HG03521 (cell line): ENCODE data around the gene IL18.
"Not testable (repeated sequence)": the region's sequence is repeated elsewhere in the genome, so short reads cannot be mapped to it uniquely, and the experiment has no call there.

Experiments used
- ATAC-seq: cut with Tn5 transposase; IDR thresholded peaks from one replicate; pipeline ENCODE4 v1.9.1; 2021; ENCODE audit warnings: mild to moderate bottlenecking, moderate library complexity; ENCODE audit not compliant: unreplicated experiment

IL18 gene

DNA sequence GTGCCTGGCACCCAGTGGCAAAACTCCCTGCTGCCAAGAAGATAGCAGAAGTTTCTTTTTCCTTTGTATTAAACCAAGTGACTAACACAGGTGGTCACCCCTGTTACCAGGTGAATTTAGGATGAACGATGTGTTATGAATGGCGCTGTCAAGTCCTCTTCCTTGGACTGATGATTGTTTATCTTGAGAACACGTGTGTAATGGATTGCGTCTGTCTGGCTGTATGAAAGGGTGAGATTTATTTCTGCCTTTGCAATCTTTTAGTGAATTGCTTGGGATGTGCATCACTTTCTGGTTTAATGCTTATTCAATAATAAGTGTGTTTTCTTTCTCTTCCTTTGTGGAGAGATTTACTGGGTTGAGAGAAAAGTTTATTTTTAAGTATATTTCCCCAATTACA lies 40.8 kb downstream of the IL18 start:
- no peak for ATAC-seq

DNA sequence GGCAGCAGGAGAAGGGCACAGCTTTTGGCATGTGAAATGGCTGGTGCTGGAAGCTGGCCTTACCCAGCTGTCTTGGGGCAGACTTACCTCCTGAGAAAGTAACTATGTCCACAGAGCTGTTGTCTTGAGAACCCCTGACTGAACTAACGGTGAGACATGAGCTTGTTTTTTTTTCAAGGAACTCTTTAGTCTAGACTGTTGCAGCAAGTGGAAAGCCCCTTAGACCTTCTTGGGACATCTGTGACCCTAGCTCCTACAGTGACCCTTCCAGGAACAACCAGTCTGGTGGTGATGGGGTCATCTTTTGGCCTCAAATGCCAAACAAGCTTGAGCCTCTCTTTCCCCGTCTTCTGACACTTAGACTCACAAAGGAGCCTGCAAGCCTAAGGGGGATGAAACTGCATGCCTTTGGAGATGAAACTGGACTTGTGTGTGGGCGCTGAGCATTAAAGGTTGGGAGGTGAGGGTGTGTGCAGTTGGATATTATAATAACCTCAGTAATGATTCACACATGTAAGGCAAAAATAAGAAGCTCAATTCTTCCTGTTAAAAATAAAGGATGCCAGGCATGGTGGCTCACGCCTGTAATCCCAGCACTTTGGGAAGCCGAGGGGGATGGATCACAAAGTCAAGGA lies 41.8 kb downstream of the IL18 start:
- no peak for ATAC-seq

DNA sequence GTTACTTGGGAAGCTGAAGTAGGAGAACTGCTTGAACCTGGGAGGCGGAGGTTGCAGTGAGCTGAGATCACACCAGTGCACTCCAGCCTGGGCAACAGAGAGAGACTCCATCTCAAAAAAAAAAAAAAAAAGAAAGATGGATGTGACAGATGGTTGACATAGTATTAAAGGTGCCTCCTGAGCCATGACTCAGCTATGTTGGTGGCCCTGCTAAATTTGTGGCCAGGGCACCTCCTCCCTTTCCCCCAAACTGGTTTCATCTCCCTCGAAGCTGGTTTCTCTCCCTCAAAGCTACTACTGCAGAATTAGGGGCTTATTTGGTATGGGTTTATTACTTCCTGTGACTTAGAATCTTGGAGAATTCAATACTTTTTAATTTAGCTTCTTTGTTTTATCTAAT lies 45.7 kb downstream of the IL18 start:
- no peak for ATAC-seq

DNA sequence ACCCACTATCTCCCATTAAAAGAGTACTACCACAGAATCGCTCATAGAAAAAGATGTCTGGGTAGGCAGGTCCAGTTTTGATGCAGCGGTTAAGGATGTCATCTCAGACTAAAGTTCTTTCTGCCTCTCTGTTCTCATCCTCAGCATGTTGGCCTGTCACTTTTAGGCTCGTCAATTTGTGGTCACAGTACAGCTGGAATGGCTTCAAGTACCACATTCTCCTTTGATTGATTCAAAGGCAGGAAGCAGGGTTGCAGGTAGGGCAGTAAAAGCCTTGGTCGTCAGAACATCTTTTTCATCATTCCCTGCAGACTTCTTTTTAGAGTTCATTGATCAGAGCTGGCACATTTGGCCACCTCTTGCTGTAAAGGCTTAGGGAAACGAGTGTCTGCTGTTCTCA lies 48.5 kb downstream of the IL18 start:
- no peak for ATAC-seq

DNA sequence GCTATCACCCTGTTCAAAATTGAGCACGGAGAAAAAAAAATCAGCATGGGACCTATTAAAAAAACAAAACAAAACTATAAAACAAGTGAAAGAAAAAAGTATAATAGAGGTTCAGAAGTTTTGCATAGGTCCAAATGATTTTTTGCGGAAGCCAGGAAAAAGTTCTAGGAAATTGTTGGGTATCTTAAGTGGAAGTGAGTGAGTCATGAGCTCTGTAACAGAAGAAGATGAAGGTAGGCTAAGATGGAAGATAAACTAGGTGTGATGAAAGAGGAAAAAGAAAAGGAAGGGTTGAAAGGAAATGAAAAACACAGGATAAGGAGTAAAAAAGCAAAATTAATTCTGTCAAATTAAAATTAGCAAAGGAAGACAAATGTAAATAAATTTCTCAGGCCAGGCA lies 49.4 kb downstream of the IL18 start:
- ATAC-seq = no peak

DNA sequence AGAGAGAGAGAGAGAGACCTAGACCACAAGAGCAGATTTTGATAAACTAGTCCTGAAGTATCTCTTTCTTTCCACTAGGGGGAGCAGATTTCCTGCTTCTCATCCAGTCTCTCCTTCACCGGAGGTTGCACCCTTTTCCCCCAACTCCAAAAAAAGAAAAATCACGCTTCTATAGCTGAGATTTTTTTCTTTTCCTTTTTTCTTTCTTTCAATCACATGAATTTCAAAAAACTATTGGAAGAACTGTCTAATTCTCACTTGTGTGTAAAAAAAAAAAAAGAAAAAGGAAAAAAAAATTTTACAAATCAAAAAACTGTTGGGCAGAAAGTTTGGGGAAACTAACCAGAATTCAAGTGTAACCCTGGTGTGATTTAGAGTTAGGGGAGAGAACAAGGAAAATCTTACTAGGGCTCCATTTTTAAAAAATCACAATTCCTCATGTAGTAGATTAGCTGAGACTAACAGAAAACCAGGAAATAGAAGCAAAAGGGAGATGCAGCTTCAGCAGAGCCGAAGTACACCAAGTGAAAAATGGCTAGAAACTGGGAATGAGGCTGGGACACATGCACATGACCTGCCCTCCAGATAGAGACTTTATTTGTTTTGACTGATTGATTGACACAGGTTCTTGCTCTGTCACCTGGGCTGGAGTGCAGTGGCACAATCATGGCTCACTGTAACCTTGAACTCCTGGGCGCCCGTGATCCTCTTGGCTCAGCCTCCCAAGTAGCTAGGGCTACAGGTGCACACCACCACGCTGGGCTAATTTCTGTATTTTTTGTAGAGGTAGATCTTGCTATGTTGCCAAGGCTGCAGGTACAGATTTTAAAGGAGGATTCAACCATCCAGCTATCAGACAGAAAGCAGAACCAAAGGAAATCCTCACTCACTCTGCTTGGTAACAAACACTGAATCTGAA lies 50.1 kb downstream of the IL18 start:
- ATAC-seq = no peak

DNA sequence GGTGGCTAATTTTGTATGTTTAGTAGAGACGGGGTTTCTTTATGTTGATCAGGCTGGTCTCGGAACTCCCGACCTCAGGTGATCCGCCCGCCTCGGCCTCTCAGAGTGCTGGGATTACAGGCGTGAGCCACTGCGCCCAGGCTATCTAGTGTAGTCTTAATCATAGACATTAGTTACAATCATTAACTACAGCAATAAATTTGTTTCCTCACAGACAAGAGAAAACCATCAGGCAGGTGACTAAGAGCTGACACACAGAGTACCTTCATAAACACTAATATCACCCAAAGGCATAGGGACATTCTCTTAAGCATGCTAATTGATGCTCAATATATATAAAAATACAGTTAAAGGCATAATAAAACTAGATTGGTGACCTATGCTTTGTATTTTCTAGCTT lies 57.8 kb downstream of the IL18 start:
- no peak for ATAC-seq

DNA sequence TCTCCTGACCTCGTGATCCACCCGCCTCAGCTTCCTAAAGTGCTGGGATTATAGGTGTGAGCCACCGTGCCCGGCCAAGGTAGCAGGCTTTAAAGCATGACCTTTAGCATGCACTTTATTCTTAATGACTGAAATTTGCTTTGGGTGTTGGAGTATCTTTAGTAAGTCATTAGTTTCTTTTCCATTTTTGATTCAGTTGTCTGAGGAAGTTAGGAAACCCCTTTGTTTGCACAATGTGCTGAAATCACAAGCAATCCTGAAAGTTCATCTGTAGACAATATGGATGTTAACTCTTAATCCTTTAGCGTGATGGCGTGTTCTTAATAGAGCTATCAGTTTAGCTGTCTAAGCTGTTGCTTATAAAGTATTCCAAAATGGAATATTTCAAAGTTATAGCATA lies 60.4 kb downstream of the IL18 start:
- no peak for ATAC-seq

DNA sequence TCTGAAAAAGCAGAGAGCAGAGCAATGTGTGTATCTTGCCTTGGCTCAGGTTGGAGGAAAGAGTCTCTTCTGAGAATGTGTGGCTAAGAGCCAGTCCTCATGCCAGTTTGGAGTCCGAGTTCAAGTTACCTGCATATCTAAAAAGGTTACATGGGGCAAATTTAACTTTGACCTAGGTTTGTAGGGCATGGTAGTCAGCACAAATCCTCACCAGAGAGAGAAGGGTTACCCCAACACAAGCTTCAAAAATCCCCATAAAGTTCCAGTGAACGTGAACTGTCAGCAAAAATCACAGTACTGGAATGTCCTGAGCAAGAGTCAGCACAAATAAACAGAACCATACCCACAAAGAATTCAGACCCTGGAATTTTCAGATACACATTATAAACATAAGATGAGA lies 63.4 kb downstream of the IL18 start:
- ATAC-seq = no peak

DNA sequence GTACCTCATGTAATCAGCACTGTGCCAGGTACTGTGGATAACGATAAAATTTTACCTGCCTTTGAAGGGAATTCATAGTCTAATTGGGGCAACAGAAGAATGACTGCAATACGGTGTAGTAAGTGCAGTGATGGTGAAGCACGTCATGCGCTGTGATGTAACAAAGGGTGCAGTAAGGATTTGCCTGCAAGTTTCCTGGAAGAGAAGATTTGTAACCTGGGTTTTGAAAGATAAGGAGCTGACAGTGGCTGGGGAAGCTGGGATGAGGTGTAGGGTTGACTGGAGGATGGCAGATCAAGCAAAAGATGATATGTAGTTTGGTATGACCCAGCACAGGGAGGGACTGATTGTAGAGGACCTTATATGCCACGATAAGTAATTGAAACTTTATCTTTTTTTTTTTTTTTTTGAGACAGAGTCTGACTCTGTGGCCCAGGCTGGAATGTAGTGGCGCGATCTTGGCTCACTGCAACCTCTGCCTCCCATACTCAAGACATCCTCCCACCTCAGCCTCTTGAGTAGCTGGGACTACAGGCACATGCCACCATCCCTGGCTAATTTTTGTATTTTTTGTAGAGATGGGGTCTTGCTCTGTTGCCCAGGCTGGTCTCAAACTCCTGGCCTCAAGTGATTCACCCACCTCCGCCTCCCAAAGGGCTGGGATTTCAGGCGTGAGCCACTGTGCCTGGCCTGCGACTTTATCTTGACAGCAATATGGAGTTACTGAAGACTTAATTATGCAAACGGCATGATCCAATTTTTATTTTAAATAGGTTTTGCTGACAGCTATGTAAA lies 66.0 kb downstream of the IL18 start:
- no peak for ATAC-seq

DNA sequence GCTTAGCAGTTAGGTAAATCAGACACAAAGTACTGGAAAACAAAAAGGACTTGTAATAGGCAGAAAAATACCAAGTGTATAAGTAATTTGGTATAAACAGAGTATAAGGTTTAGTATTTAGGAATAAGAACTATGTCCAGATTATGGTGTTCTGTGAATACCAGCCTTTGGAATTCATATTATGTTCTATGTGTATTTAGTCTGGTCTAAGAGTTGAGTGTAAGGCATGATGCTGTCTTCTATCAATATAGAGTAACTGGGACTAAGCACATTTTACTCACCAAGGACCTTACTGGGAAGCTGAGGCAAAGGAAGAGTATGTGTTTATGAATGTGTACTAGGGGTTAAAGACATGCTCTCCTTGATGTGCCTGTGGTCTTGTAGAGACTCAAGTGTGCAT lies 67.7 kb downstream of the IL18 start:
- no peak for ATAC-seq

DNA sequence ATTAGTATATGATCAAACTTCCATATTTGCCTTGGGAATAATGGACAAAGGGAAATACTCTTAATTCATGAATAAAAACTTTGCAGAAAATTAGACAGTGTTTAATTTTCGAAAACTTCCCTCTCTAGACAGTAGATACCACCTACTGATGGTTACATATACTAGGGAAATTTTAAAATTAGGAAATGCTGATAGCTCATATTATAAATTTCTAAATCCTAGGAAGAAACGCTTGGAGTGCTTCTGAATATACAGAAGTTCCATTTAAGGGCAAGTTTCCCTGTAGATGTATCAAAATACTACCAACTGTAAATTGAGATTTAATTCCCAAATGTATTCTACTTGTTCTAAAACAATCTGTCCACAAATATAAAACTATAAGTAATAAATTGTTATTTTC lies 68.6 kb downstream of the IL18 start:
- ATAC-seq = not testable (repeated sequence)
